ENCODE data around the gene SRRM3. TPM values are rescaled to one million over a fixed set of nuclear protein-coding genes. Genes with fewer than 3 reads are reported as not detected.
"Not testable (repeated sequence)": the region's sequence is repeated elsewhere in the genome, so short reads cannot be mapped to it uniquely, and the experiment has no call there.

The SRRM3 gene
- total RNA-seq, 1 donor: under 0.01 TPM

GRCh38 chr7:76304888-76305375 lies 103.2 kb downstream of the SRRM3 start:
- DNase-seq (ENCODE audit: low read depth in 2 of 3, low spot score in 2 of 3): no peak

GRCh38 chr7:76308874-76309273 lies 107.2 kb downstream of the SRRM3 start:
- DNase-seq (ENCODE audit: low read depth in 2 of 3, low spot score in 2 of 3): not testable (repeated sequence)

- not testable (repeated sequence) for DNase-seq (ENCODE audit: low read depth in 2 of 3, low spot score in 2 of 3)
These were observed 107.8 kb downstream of the SRRM3 start for GRCh38 chr7:76309341-76310101.

GRCh38 chr7:76310102-76310957 lies 108.6 kb downstream of the SRRM3 start:
- no peak for DNase-seq (ENCODE audit: low read depth in 2 of 3, low spot score in 2 of 3)

- DNase-seq (ENCODE audit: low read depth in 2 of 3, low spot score in 2 of 3): not testable (repeated sequence)
These were observed 110.1 kb downstream of the SRRM3 start for GRCh38 chr7:76311838-76312237.

GRCh38 chr7:76314042-76314721 lies 112.5 kb downstream of the SRRM3 start:
- DNase-seq (ENCODE audit: low read depth in 2 of 3, low spot score in 2 of 3): peak; percentile 92 to 95 (median 92)

- not testable (repeated sequence) for DNase-seq (ENCODE audit: low read depth in 2 of 3, low spot score in 2 of 3)
These were observed 113.0 kb downstream of the SRRM3 start for GRCh38 chr7:76314740-76315139.

- DNase-seq (ENCODE audit: low read depth in 2 of 3, low spot score in 2 of 3): peak in 2 of 3 donors; percentile 74 to 84
These were observed 113.7 kb downstream of the SRRM3 start for GRCh38 chr7:76315364-76315763.

- DNase-seq (ENCODE audit: low read depth in 2 of 3, low spot score in 2 of 3): no peak
These were observed 115.5 kb downstream of the SRRM3 start for GRCh38 chr7:76316984-76317781.

- DNase-seq (ENCODE audit: low read depth in 2 of 3, low spot score in 2 of 3): peak; percentile 88 to 97 (median 97)
These were observed 116.2 kb downstream of the SRRM3 start for GRCh38 chr7:76317782-76318487.

GRCh38 chr7:76318488-76319353 lies 117.0 kb downstream of the SRRM3 start:
- DNase-seq (ENCODE audit: low read depth in 2 of 3, low spot score in 2 of 3): peak; percentile 46 to 84 (median 76)

- no peak for DNase-seq (ENCODE audit: low read depth in 2 of 3, low spot score in 2 of 3)
These were observed 123.4 kb downstream of the SRRM3 start for GRCh38 chr7:76325092-76325491.

- no peak for DNase-seq (ENCODE audit: low read depth in 2 of 3, low spot score in 2 of 3)
These were observed 124.1 kb downstream of the SRRM3 start for GRCh38 chr7:76325811-76326210.

GRCh38 chr7:76326646-76327233 lies 125.0 kb downstream of the SRRM3 start:
- no peak for DNase-seq (ENCODE audit: low read depth in 2 of 3, low spot score in 2 of 3)

- DNase-seq (ENCODE audit: low read depth in 2 of 3, low spot score in 2 of 3): peak in 2 of 3 donors; percentile 97 to 98
These were observed 125.9 kb downstream of the SRRM3 start for GRCh38 chr7:76327610-76328009.

GRCh38 chr7:76328389-76328788 lies 126.7 kb downstream of the SRRM3 start:
- no peak for DNase-seq (ENCODE audit: low read depth in 2 of 3, low spot score in 2 of 3)

GRCh38 chr7:76329479-76329878 lies 127.8 kb downstream of the SRRM3 start:
- no peak for DNase-seq (ENCODE audit: low read depth in 2 of 3, low spot score in 2 of 3)

GRCh38 chr7:76330261-76330660 lies 128.6 kb downstream of the SRRM3 start:
- DNase-seq (ENCODE audit: low read depth in 2 of 3, low spot score in 2 of 3): no peak

All from hematopoietic multipotent progenitor cell (in vitro differentiated cells).